ENCODE data around the gene USP33. TPM values are rescaled to one million over a fixed set of nuclear protein-coding genes. Genes with fewer than 3 reads are reported as not detected.

The USP33 gene
- polyA plus RNA-seq, 3 donors: 33.5 to 43.8 (median 34.9) TPM

- peak overlapping the region in 2 of 7 donors; percentile 71 to 81 for H3K27ac Mint-ChIP-seq
- peak; percentile 18 to 34 (median 25) for DNase-seq
Measured at GRCh38 chr1:77687519-77687906, 72.1 kb downstream of the USP33 start.

More at GRCh38 chr1:77687519-77687906, 72.1 kb downstream of the USP33 start:
- Histone ChIP-seq H3K27ac (ENCODE audit: low read depth in 1 of 2, low read length in 2 of 2) (no peak overlapping the region), H3K4me3 (replicated peaks in 1 of 3; ENCODE audit: low read depth in 2 of 3, low read length in 3 of 3) (peak overlapping the region in 2 of 3 experiments; percentile 16 to 38), H4K20me1 (ENCODE audit: insufficient read depth, low read length) (no peaks in the 10 kb centered on the region), H3K27me3 (ENCODE audit: control insufficient read depth in 2 of 2, insufficient read depth in 2 of 2, low read length in 2 of 2) (no peaks in the 10 kb centered on the region), H2AFZ (ENCODE audit: insufficient read depth, low read depth, low read length, poor library complexity, severe bottlenecking) (peak overlapping the region; percentile 35), H3K4me2 (replicated peaks; ENCODE audit: extremely low read depth, low read length, poor library complexity, severe bottlenecking) (peak overlapping the region; percentile 50), H3K79me2 (ENCODE audit: insufficient read depth, low read length) (peaks cover 2% of the 10 kb centered on the region), H3K9ac (ENCODE audit: insufficient read depth, low read length, poor library complexity, severe bottlenecking) (peak overlapping the region; percentile 40), H3K36me3 (replicated peaks in 1 of 2; ENCODE audit: control insufficient read depth in 1 of 2, insufficient read depth in 2 of 2, low read length in 2 of 2) (peaks cover 0 to 7% of the 10 kb centered on the region in 2 donors), H3K9me3 (replicated peaks in 1 of 2; ENCODE audit: control insufficient read depth in 1 of 2, insufficient read depth in 1 of 2, low read length in 2 of 2) (no peaks in the 10 kb centered on the region), H3K4me1 (ENCODE audit: control insufficient read depth in 1 of 2, insufficient read depth in 2 of 2, low read length in 2 of 2) (peaks cover 8 to 11% of the 10 kb centered on the region in 2 donors)
- Mint-ChIP-seq H3K9me3 (peaks cover 0 to 5% (median under 1%) of the 10 kb centered on the region in 7 donors), H3K4me1 (peaks cover 21% of the 10 kb centered on the region), H3K4me3 (peak overlapping the region; percentile 81 to 87), H3K27me3 (ENCODE audit: low read depth in 3 of 3) (no peaks in the 10 kb centered on the region), H3K36me3 (peaks cover 14 to 15% of the 10 kb centered on the region in 2 donors)
- peak; percentile 27 for TF ChIP-seq CTCF (IDR thresholded peaks at IDR 0.05)
- WGBS (ENCODE audit: insufficient coverage): 47% methylated on average over 8 of the region's 21 CpGs
- intact Hi-C loops (cut with micrococcal nuclease): loop anchor here in 1 of 2 donors (10.0 kb wide), 1 partner anchor 67 kb away; the partner anchor contains the start of gene USP33

Data from CD14-positive monocyte (primary cell).